HG03457 (cell line): ENCODE data around the gene PPP2R2C.

Experiments
- ATAC-seq: cut with Tn5 transposase; IDR thresholded peaks from one replicate; pipeline ENCODE4 v1.9.1; 2021; ENCODE audit warnings: moderate number of reproducible peaks; ENCODE audit not compliant: unreplicated experiment

The PPP2R2C gene

GRCh38 chr4:6383929-6384328 lies 88.5 kb downstream of the PPP2R2C start:
- no peak for ATAC-seq

GRCh38 chr4:6383009-6383404 lies 89.4 kb downstream of the PPP2R2C start:
- no peak for ATAC-seq

DNA sequence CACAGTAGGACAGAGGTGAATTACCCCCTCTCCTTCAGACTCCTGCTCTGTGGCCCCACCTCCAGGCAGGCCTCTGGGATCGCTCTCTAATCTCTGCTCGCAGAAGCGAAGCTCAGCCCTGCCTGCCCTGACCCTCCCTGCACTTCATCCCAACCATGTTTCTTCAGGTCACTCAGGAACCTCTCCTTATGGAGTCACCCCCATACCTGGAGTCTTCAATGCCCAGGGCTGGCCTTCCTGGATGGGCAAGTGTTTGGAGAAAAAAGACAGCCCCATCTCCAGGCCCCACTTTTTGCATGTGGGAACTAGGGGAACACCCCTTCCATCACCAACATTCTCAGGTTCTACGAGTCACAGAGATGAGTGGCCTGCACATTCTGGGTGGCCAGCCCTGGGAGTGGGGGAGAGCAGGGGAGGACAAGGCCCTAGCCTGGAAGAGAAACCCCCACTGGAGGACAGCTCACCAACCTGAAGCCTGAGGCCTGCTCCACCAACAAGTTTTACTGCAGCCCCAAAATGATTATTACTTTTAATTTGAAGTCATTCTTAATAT lies 90.8 kb downstream of the PPP2R2C start:
- ATAC-seq, result no peak

GRCh38 chr4:6380746-6381410 lies 91.5 kb downstream of the PPP2R2C start:
- ATAC-seq, result no peak

GRCh38 chr4:6379767-6380745 lies 92.4 kb downstream of the PPP2R2C start:
- no peak for ATAC-seq

DNA sequence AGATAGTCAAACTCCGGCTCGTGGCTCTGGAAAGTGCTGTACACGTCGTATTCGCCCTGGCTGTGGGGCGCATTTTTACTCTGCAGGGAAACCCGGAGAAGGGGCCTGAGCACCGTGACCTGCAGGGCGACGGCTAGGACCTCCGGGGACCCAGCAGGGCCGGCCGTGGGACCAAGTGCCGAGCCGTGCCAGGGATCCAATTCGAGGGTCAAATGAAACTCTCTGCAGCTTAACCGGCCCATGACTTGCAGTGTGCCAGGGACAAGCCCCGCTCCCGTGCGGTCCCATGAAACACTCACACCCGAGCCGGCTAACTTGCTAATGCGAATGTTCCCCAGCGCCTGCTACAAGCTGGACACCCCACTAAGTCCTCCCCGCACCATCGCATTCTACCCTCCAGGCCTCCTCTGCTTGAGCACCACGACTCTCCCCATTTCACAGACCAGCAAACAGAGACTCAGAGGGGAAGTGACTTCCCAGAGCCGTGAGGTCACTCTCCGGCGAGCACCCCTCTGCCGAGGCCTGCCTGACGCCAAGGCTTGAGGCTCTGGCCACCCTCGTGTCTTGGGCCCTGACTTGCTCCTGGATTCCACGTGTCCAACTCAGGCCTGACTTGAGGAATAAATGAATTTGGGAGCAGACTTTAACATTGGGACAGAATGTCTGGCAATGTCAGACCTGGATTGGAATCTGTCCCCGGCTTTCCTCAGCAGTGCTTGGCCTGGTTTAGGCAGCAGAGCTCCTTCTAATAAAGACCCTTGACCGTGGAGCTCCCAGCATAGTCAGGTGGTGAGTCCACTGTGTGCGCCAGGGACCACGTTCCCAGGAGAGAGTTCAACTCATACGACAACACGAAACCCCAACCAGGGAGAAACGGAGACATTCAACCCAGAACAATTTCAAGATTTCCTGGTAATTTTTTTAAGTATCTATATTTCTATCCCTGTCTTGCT lies 93.6 kb downstream of the PPP2R2C start:
- no peak for ATAC-seq

DNA sequence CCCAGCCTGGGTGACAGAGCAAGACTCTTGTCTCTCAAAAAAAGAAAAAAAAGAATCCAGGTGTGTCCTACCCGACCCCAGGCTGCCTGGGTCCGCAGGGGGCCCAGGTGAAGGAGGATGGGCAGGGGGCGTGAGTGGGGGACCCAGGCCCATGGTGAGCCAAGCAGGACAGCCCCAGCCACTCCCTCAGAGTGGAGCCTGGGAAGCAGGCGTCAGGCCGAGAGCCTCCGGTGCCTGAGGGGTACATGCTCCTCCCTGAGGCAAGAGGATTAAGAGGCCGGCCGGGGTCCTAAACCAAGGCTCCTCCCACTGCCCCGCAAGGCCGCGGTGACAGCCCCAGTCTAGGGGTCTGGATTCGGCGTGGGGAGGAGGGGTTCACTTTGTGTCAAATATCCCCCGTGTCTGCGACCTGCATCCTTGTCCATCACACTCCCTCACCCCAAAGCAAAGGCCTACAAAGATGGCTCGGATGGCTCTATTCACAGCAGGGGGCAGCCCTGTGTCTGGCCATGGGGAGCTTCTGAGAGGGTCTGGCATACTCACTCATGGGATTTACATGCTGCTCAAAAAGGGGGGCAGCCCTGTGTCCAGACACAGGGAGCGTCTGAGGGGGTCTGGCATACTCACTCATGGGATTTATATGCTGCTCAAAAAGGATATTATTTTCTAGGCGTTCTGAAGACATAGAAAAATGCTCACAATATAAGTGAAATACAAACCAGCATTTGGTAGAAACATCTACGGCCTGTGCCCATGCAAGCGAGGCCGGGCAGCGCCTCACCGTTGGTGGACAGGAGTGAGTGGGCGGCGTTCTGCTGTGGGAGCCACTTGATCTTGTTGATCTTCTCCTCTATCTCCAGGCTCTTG lies 94.6 kb downstream of the PPP2R2C start:
- no peak for ATAC-seq

GRCh38 chr4:6375620-6376295 lies 96.7 kb downstream of the PPP2R2C start:
- no peak for ATAC-seq

DNA sequence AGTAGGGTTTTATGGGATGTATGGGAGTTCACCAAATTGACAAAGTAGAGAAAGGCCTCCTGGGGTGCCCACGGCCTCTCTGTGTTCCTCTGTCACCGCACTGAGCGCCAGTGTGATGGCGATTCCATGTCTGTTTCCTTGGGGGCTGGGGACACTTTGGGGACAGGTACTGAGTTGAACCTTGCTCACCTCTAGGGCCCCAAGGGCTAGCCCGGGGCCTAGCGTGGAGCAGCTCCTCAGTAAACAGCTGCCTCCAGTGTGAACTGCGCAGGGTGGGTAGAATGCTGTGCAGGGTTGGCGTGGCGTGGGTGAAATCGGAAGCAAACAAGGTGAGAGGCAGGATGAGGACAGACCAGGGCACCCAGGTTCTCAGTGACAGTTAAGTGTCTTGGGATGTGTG lies 97.8 kb downstream of the PPP2R2C start:
- ATAC-seq, result no peak

- ATAC-seq, result no peak
Measured at GRCh38 chr4:6373541-6374410, 98.6 kb downstream of the PPP2R2C start.

DNA sequence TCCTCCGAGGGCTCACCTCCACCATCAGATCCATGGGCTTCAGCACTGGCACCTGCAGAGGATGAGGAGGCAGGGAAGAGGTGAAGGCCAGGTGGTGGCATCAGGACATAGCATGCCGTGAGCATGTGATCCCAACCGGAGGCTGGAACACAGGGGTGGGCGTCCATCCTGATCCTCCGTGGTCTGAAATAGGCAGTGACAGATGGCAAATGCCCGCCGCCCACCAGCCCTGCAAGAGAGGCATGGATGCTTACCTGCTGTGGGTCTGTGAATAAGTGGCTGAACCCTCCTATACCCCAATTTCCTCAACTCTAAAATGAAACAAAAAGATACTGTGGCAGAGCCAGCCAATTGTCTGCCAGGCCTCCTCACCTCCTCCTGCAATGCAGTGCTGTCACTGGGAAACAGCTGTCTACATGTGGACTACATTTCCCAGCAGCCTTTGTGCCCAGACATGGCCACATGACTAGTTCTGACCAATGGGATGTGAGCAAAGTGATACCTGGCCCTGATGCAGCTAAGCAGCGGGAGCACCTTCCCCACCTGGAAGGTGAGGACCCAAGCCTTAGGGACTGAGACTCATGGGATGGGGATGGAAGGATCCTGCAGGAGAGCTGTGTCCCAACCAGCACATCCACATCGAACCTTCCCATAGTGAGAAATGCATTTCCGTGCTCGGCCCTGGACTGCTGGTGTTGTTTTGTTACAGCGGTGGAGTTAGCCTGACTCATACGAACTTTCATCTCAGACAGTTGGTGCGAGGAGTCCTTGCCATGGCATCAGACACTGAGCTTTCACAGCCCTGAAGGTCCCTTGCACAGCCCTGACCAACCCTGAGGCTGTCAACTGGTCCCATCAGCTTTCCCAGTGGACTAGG lies 99.5 kb downstream of the PPP2R2C start:
- ATAC-seq, result peak; percentile 63

GRCh38 chr4:6371812-6372211 lies 100.6 kb downstream of the PPP2R2C start:
- ATAC-seq, result no peak

- ATAC-seq, result no peak
Measured at GRCh38 chr4:6371271-6371670, 101.1 kb downstream of the PPP2R2C start.

- ATAC-seq, result no peak
Measured at GRCh38 chr4:6369924-6370645, 102.3 kb downstream of the PPP2R2C start.

DNA sequence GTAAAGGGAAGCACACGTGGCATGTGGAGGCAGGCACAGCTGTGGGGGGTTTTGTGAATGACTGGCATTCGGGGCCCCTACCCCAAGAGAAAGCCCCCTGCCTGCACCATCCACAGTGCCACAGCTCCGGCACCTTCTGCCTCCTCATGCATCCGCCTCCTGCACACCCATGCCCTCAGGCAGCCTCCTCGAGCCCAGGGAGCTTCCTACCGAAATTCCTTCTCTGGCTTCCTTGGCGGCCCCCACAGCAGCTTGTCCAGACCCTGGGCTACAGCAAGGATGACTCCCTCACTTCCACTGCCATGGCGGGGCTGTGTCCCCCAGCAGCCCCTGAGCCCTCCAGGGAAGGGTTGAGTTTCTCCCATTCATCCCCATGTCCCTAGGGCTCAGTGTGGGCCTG lies 102.9 kb downstream of the PPP2R2C start:
- no peak for ATAC-seq

- no peak for ATAC-seq
Measured at GRCh38 chr4:6369035-6369434, 103.4 kb downstream of the PPP2R2C start.

DNA sequence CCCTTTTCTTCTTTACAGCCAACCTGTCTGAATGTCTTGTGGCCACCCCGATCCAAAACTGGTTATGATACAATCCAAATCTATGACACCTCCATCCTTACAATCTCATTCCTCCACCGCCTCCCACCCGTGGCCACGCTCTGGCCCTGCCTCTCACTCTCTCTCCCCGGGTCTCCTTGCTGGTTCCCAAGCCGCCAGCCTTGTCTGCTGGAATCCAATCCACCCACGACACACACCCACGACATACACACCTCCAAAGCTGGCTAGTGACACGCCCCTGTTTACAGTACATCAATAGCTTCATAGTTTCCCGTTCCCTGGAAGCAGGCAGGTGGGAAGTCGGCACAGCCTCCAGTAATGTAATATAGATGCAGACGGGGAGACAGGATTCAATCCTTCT lies 103.8 kb downstream of the PPP2R2C start:
- no peak for ATAC-seq
